Heart left ventricle (tissue), 16 donors: ENCODE data around the gene PIK3CA. TPM values are rescaled to one million over a fixed set of nuclear protein-coding genes. Genes with fewer than 3 reads are reported as not detected.

ENCODE experiments used
- ATAC-seq, 4 donors: fragments of 200-7000 bp; cut with Tn5 transposase; one replicate each; pipeline ENCODE4 v1.9.1; 2020 to 2022; ENCODE audit warnings: moderate library complexity in 4 of 4, mild to moderate bottlenecking in 3 of 4, moderate number of reproducible peaks in 1 of 4
- DNase-seq, 5 donors: peaks; one replicate each; pipeline ENCODE4 v3.0.0-alpha.2; 2020
- H3K27ac ChIP-seq, 12 donors: fragments of 200-600 bp; sonication (generic) in 4 of 12; one replicate each; pipeline versions ENCODE4 v1.5.0 to v1.8.0; 2016 to 2022; ENCODE audit warnings: mild to moderate bottlenecking in 2 of 12
- H3K27me3 ChIP-seq, 9 donors: fragments of 200-600 bp; sonication (generic) in 2 of 9; one replicate each; pipeline versions ENCODE4 v1.5.1 to v1.8.0; 2016 to 2022; ENCODE audit warnings: mild to moderate bottlenecking in 3 of 9
- H3K36me3 ChIP-seq, 9 donors: fragments of 200-600 bp; sonication (generic) in 2 of 9; one replicate each; pipeline versions ENCODE4 v1.5.0 to v1.8.0; 2018 to 2022; ENCODE audit warnings: mild to moderate bottlenecking in 2 of 9
- H3K4me1 ChIP-seq, 12 donors: fragments of 200-600 bp; sonication (generic) in 4 of 12; one replicate each; pipeline versions ENCODE4 v1.5.0 to v1.8.0; 2016 to 2022; ENCODE audit warnings: mild to moderate bottlenecking in 3 of 12
- H3K4me3 ChIP-seq, 12 donors: fragments of 200-600 bp; sonication (generic) in 4 of 12; one replicate each; pipeline versions ENCODE4 v1.5.0 to v1.8.0; 2017 to 2022; ENCODE audit warnings: mild to moderate bottlenecking in 9 of 12, moderate library complexity in 4 of 12
- H3K9me3 ChIP-seq, 12 donors: fragments of 200-600 bp; sonication (generic) in 4 of 12; one replicate each; pipeline versions ENCODE4 v1.5.0 to v1.8.0; 2016 to 2022; ENCODE audit warnings: mild to moderate bottlenecking in 1 of 12
- POLR2A ChIP-seq, 2 donors: fragments of 450-650 bp; IDR thresholded peaks; one replicate each; pipeline ENCODE4 v1.6.1; 2017; ENCODE audit warnings: antibody characterized with exemption in 2 of 2, mild to moderate bottlenecking in 2 of 2, moderate library complexity in 2 of 2
- WGBS, 4 donors: extraction: QIAGEN DNeasy Blood & Tissue Kit in 2 of 4; methylation state at CpG; one replicate each; pipeline versions ENCODE4 v1.1.5 to v1.1.7; 2013 to 2018; 5-methylcytosine and 5-hydroxymethylcytosine counted together
- intact Hi-C, 10 donors: fragments of 100-400 bp; cut with DNase I; formaldehyde crosslinking; loops; one replicate each; pipeline versions ENCODE4 v1.11.1 to v1.14.2; 2022
- long read RNA-seq, 3 donors: library from polyadenylated mRNA; unstranded; transcript quantifications; one replicate each; pipeline ENCODE4 v2.0.0, GENCODE V29; 2020 to 2021
- polyA plus RNA-seq, 2 donors: library from polyadenylated mRNA; stranded (reverse); fragments of 200-250 nt; gene quantifications; one replicate each; pipeline ENCODE4 v1.2.3, GENCODE V29; 2013
- total RNA-seq, 9 donors: library from RNA; depleted of rRNA in 2 of 9; stranded (reverse); fragments of >200 nt in 2 of 9; fragmentation: NEBNext Ultra II Directional in 3 of 9; extraction: Animal tissue kit (Norgen Biotek cat#: 25700) in 3 of 9; gene quantifications; one replicate each; pipeline versions ENCODE4 v1.1.0 to v1.2.4, GENCODE V29; 2016 to 2023
- TF ChIP-seq, protein P1 (sequence below), 12 donors: fragments of 200-600 bp; sonication (generic) in 4 of 12; IDR thresholded peaks; one replicate each; pipeline versions ENCODE4 v1.5.0 to v1.8.0; 2018 to 2022; ENCODE audit warnings: antibody characterized with exemption in 12 of 12, mild to moderate bottlenecking in 5 of 12
- donor health status: ischemic (EF 13 %, LVEDD 7.1; RV severe dilation, severe dysfunction).
- donor health status: healthy with polysubstance abuse.
- donor health status: DM: no; HTN: yes; CAD: no.
- donor health status: DM: no; HTN: no; CAD: no.
- donor health status: ischemic (EF 25% LVEDD 6.9; RV normal size, moderate dysfunction).
- donor health status: ischemic (EF 25% LVEDD 5.7; RV mildly dilated, moderate dysfunction).
- donor health status: healthy.
- donor health status: DM: yes; HTN: yes; CAD: no.
- donor health status: ischemic (EF 35%, LVEDD 5.7; RV mildly dilated, moderate dysfunction).
- donor health status: nonischemic (EF 11% LVEDD 7.7; RV severe dilation, severe dysfunction).
- donor health status: DM: yes; HTN: yes; CAD: no.
- donor health status: PGD.
- donor health status: ischemic (EF 29% LVEDD 5.4; RV normal size, mild dysfunction).
- donor health status: nonischemic (EF 23%, LVEDD 6.1; RV moderate dilation, normal function).

The PIK3CA gene
- 10 to 100 TPM; 13.9 to 28.0 (median 21.4) TPM for total RNA-seq
- 10 to 100 TPM in 1 of 2 donors, 1 to 10 TPM in 1; 3.1 to 10.5 TPM for polyA plus RNA-seq
- long read RNA-seq, donor 1, full-length matches to known transcripts, result 7 of 12 reads
- long read RNA-seq, donor 1, partial matches to known transcripts, result 4 of 12 reads
- long read RNA-seq, donor 1, other reads (novel, unspliced or antisense), result 1 of 12 reads
- long read RNA-seq, donor 2, partial matches to known transcripts, result 3 of 5 reads
- long read RNA-seq, donor 2, other reads (novel, unspliced or antisense), result 2 of 5 reads
- long read RNA-seq, donor 3, full-length matches to known transcripts, result 16 of 19 reads
- long read RNA-seq, donor 3, partial matches to known transcripts, result 1 of 19 reads
- long read RNA-seq, donor 3, other reads (novel, unspliced or antisense), result 2 of 19 reads

DNA sequence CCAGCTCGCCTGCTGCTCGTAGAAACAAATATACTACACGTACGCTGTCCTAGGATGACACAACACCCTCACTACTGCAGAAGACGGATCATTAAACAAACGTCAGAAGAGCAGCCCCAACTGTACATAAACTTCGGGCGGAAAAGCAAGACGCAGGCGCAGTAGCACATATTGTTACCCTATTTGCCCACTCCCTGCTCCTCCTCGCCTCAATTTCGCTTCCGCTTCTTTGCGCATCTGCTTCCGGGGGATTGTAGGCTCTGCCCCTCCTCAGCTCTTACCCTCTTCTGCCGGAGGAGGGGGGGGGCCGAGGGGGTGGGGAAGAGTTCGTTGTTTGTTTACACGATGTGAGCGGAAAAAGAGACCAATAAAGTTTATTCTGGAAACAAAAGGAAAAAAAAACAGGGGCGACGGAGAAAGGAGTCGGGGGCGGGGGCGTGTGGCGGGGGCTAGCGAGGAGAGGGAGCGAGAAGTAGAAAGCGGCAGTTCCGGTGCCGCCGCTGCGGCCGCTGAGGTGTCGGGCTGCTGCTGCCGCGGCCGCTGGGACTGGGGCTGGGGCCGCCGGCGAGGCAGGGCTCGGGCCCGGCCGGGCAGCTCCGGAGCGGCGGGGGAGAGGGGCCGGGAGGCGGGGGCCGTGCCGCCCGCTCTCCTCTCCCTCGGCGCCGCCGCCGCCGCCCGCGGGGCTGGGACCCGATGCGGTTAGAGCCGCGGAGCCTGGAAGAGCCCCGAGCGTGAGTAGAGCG, at the start of gene PIK3CA:
Gene PIK3CA (plus strand): TSS at position 485 of the 743 bp plus-strand sequence. CDS start 50,469 bp downstream, outside the sequence.
- Histone ChIP-seq H3K4me3 (peak within 1 kb of the TSS; percentile 83 to 97 (median 88)), H3K9me3 (no peaks in the 10 kb centered on the region), H3K4me1 (peaks cover 0 to 41% (median 27%) of the 10 kb centered on the region in 12 donors), H3K27ac (peak within 1 kb of the TSS; percentile 94 to 99 (median 98)), H3K36me3 (no peaks in the 10 kb centered on the region), H3K27me3 (no peaks in the 10 kb centered on the region)
- 0 to 1% (median 0%) methylated on average over 49 to 67 of the region's 67 CpGs for WGBS, 4 donors
- peak; percentile 94 to 97 (median 96) for DNase-seq
- ATAC-seq, result peak; percentile 97 to 99 (median 98)
- intact Hi-C loops, result loop anchor here (2.0 to 10.0 kb wide), 14 partner anchors 39 to 414 kb away; partner anchors contain the start of genes ZNF639 (in 4 of the 10), ACTL6A (in 2 of the 10) and ZMAT3 (in 2 of the 10)
- peak in 1 of 2 donors; percentile 77 for TF ChIP-seq POLR2A (IDR thresholded peaks at IDR 0.05)
- TF ChIP-seq, protein P1, sequence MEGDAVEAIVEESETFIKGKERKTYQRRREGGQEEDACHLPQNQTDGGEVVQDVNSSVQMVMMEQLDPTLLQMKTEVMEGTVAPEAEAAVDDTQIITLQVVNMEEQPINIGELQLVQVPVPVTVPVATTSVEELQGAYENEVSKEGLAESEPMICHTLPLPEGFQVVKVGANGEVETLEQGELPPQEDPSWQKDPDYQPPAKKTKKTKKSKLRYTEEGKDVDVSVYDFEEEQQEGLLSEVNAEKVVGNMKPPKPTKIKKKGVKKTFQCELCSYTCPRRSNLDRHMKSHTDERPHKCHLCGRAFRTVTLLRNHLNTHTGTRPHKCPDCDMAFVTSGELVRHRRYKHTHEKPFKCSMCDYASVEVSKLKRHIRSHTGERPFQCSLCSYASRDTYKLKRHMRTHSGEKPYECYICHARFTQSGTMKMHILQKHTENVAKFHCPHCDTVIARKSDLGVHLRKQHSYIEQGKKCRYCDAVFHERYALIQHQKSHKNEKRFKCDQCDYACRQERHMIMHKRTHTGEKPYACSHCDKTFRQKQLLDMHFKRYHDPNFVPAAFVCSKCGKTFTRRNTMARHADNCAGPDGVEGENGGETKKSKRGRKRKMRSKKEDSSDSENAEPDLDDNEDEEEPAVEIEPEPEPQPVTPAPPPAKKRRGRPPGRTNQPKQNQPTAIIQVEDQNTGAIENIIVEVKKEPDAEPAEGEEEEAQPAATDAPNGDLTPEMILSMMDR (IDR thresholded peaks at IDR 0.05), result no peak

DNA sequence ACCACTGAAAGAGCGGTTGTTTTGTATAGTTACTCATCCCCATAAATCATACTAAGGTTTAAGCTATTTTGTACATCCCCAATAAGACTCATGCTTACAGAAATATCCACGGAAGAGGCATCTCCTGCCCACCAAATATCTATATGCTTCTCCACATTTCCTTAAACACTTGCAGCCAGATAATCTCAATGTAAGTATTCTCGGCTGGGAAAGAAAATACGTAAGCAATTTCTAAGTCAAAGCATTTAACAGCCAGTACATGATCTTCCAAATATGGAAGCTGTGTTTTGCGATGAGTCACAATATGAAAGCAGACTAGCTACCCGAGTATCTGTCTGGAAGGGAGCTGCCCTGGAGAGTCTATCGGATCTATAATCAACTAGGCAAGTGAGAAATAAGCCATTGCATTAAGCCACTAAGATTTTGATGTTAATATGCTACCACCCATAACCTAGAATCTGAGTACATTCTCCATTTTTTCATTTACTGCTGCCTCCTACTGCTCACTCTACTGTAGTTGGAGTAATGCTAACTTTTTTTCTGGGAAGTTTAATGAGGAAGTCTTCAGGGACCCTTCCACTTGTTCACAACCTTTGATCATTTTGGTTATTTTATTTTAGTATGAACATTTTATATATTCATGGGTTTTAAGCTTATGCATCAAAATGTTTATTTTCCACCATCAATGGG, 49.6 kb upstream of the PIK3CA start:
- no peak for DNase-seq
- Histone ChIP-seq H3K4me3 (peak overlapping the region in 2 of 12 donors; percentile 22 to 34), H3K27me3 (peaks cover 0 to 4% (median 0%) of the 10 kb centered on the region in 9 donors), H3K36me3 (no peaks in the 10 kb centered on the region), H3K27ac (no peak overlapping the region), H3K4me1 (no peaks in the 10 kb centered on the region), H3K9me3 (no peaks in the 10 kb centered on the region)
- TF ChIP-seq, protein P1 (IDR thresholded peaks at IDR 0.05), result peak in 2 of 12 donors; percentile 15 to 17
- no peak for TF ChIP-seq POLR2A (IDR thresholded peaks at IDR 0.05)
- 69 to 82% (median 77%) methylated on average over 7 of the region's 7 CpGs for WGBS, 4 donors
- ATAC-seq, result no peak
- intact Hi-C loops, result no loop called here

DNA sequence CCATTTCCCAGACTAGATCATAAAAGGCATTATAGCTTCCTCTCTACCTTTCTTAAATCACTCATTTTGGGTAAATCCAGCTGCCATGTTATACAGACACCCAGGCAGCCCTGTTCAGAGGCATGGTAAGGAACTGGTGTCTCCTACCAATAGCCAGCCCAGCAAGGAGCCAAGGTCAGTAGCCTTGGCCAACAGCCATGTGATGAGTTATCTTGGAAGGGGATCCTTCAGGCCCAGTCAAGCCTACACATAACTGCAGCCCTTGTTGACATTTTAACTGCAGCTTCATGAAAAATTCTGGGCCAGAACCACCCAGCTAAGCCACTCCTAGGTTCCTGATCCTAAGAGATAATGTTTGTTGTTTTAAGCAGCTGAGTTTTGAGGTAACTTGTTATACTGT, 47.5 kb upstream of the PIK3CA start:
- ATAC-seq (no peak), DNase-seq (no peak)
- intact Hi-C loops, result loop anchor here in 5 of 10 donors (5.0 to 10.0 kb wide), 2 partner anchors 83 to 86 kb away; no protein-coding TSS in a partner anchor
- H3K36me3 ChIP-seq, result no peaks in the 10 kb centered on the region
- H3K4me3 ChIP-seq, result no peak overlapping the region
- no peaks in the 10 kb centered on the region for H3K9me3 ChIP-seq
- peaks cover 0 to 4% (median 0%) of the 10 kb centered on the region in 9 donors for H3K27me3 ChIP-seq
- no peaks in the 10 kb centered on the region for H3K4me1 ChIP-seq
- no peak overlapping the region for H3K27ac ChIP-seq
- TF ChIP-seq, protein P1 (IDR thresholded peaks at IDR 0.05), result no peak
- TF ChIP-seq POLR2A (IDR thresholded peaks at IDR 0.05), result no peak
